ENCODE data around the gene ALDH3A2. TPM values are rescaled to one million over a fixed set of nuclear protein-coding genes. Genes with fewer than 3 reads are reported as not detected.

The ALDH3A2 gene
- total RNA-seq, 1 experiment from 2014 or later, result 271 TPM

DNA sequence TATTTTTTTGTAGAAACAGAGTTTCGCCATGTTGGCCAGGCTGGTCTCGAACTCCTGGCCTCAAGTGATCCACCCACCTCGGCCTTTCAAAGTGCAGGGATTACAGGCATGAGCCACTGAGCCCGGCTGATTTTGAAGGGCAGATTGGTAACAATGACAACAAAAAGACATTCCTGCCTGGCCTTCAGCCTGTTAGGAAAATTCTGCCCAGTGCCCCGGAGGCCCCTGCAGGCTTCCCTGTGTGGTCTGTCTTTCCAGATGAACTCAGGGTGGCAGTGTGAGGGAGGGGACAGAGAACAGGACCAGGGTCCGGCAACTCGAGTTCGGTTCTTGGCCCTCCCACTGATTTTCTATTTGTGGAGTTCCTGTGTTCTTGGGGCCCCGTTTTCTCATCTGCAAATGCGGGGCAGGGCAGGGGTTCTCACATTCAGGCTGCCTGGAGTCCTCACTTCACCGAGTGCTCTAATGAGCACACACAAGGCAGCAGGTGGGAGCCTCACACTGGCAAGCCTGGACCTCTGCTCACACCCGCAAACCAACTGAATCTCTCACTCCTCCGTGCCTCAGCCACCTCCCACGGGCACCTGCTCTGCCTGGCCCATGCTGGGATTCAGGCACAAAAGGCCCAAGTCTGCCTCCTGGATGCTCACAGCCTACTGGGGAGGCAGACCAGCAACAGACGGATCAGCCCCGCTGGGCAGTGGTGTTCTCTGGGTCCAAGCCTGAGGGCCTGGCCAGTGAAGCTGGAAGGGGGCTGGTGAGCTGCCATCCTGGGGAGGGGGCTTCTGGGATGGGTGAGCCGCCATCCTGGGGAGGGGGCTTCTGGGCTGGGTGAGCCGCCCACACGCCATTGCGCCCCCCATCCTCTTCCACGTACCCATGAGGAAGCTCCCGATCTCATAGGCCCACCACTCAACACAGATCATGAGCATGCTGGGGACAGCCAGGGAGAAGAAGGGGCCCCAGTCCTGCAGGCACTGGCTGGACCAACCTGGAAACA, 57.5 kb downstream of the ALDH3A2 start:
- Histone ChIP-seq H3K4me3 (no peak overlapping the region), H3K9me2 (ENCODE audit: insufficient read depth) (no peaks in the 10 kb centered on the region), H3K36me3 (ENCODE audit: low read depth) (no peaks in the 10 kb centered on the region), H3K27ac (no peak overlapping the region), H3K79me2 (ENCODE audit: low read depth) (no peaks in the 10 kb centered on the region), H3K27me3 (ENCODE audit: insufficient read depth, low read depth) (no peaks in the 10 kb centered on the region), H3K4me1 (replicated peaks; ENCODE audit: insufficient read depth) (peaks cover 13% of the 10 kb centered on the region; the same call in 1 of the 2 replicates), H4K20me1 (ENCODE audit: insufficient read depth) (no peaks in the 10 kb centered on the region), H3K9me3 (ENCODE audit: insufficient read depth, low read depth) (no peaks in the 10 kb centered on the region), H3F3A (ENCODE audit: insufficient read depth, low read depth) (no peaks in the 10 kb centered on the region; the same call in none of the 2 replicates), H3K4me2 (no peak overlapping the region), H2AFZ (no peak overlapping the region)
- POLR2A ChIA-PET (ENCODE audit: unreplicated experiment), result interaction anchor here (0.6 to 1.2 kb wide), 2 partner anchors 10 to 58 kb away, joined by 3 to 5 read pairs; partner anchors contain the start of gene ALDH3A2
- no TSS peak for BruUV-seq (replicated peaks)
- intact Hi-C loops (cut with micrococcal nuclease; ENCODE audit: unreplicated experiment), result no loop called here
- CTCF ChIA-PET, result interaction anchor here (0.5 to 0.7 kb wide), 5 partner anchors 17 to 257 kb away, joined by 3 to 12 read pairs (median 6); no protein-coding TSS in a partner anchor
- TF ChIP-seq EZH2 (IDR thresholded peaks at IDR 0.05; ENCODE audit: low read depth), result no peak
- TF ChIP-seq, protein P1, sequence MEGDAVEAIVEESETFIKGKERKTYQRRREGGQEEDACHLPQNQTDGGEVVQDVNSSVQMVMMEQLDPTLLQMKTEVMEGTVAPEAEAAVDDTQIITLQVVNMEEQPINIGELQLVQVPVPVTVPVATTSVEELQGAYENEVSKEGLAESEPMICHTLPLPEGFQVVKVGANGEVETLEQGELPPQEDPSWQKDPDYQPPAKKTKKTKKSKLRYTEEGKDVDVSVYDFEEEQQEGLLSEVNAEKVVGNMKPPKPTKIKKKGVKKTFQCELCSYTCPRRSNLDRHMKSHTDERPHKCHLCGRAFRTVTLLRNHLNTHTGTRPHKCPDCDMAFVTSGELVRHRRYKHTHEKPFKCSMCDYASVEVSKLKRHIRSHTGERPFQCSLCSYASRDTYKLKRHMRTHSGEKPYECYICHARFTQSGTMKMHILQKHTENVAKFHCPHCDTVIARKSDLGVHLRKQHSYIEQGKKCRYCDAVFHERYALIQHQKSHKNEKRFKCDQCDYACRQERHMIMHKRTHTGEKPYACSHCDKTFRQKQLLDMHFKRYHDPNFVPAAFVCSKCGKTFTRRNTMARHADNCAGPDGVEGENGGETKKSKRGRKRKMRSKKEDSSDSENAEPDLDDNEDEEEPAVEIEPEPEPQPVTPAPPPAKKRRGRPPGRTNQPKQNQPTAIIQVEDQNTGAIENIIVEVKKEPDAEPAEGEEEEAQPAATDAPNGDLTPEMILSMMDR (conservative IDR thresholded peaks at IDR 0.05), result no peak
- no peak for DNase-seq

DNA sequence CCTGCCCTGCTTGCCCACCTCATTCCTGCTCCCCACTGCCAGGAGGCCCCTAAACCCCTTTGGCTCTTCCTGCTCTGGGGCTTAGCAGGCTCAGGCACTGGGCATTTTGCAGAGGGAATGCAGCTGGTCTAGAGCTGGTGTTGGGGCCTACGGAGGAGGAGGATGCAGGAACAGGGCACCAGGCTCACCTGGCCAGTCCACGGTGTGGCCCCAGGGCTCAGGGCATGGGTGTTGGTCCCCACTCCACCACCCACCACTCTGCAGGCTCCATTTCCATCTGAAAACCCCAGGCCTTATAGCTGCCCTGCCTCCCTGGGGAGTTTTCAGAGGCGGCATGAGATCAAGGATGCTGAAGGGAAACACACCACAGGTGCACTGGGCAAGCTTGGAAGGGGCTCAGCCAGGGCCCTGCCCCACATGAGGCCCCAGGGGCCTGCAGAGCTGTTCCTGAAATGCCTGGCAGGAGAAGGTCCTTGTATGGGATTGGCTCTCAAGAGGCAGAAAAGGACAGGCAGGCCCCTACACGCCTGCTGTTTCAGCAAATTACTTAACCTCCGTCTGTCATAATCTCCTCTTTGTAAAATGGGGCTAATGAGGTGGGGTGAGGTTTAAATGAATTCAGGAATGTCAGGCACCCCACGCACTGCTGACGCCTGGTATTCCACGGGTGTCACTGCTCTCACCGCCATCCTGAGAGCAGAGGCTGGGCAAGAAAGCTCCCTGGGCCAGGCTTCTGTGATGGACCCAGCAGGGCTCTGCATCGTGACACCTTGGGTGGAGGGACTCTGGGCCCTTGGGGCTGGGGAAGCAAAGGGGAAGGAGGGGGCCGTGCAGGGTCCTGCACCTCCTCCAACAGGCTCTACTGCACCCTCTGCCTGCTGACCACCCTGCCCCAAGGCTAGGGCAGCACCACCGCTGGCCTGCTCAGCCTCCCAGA, 58.5 kb downstream of the ALDH3A2 start:
- intact Hi-C loops (cut with micrococcal nuclease; ENCODE audit: unreplicated experiment), result no loop called here
- no TSS peak for BruUV-seq (replicated peaks)
- ChIA-PET CTCF (interaction anchor here (0.6 to 0.7 kb wide), 2 partner anchors 47 to 59 kb away, joined by 3 read pairs; no protein-coding TSS in a partner anchor), POLR2A (ENCODE audit: unreplicated experiment) (interaction anchor here (0.6 kb wide), 1 partner anchor 9 kb away, joined by 3 read pairs; no protein-coding TSS in a partner anchor)
- no peak for DNase-seq
- H3K27ac ChIP-seq, result no peak overlapping the region
- H3K79me2 ChIP-seq (ENCODE audit: low read depth), result no peaks in the 10 kb centered on the region
- no peaks in the 10 kb centered on the region for H3K36me3 ChIP-seq (ENCODE audit: low read depth)
- H3K4me2 ChIP-seq, result no peak overlapping the region
- no peak overlapping the region for H2AFZ ChIP-seq
- H3K4me1 ChIP-seq (replicated peaks; ENCODE audit: insufficient read depth), result peaks cover 13% of the 10 kb centered on the region; the same call in 1 of the 2 replicates
- H3K9me2 ChIP-seq (ENCODE audit: insufficient read depth), result no peaks in the 10 kb centered on the region
- no peaks in the 10 kb centered on the region; the same call in none of the 2 replicates for H3F3A ChIP-seq (ENCODE audit: insufficient read depth, low read depth)
- H3K9me3 ChIP-seq (ENCODE audit: insufficient read depth, low read depth), result no peaks in the 10 kb centered on the region
- H3K27me3 ChIP-seq (ENCODE audit: insufficient read depth, low read depth), result no peaks in the 10 kb centered on the region
- no peaks in the 10 kb centered on the region for H4K20me1 ChIP-seq (ENCODE audit: insufficient read depth)
- TF ChIP-seq, protein P1 (conservative IDR thresholded peaks at IDR 0.05), result no peak
- TF ChIP-seq EZH2 (IDR thresholded peaks at IDR 0.05; ENCODE audit: low read depth), result no peak
- H3K4me3 ChIP-seq, result no peak overlapping the region

DNA sequence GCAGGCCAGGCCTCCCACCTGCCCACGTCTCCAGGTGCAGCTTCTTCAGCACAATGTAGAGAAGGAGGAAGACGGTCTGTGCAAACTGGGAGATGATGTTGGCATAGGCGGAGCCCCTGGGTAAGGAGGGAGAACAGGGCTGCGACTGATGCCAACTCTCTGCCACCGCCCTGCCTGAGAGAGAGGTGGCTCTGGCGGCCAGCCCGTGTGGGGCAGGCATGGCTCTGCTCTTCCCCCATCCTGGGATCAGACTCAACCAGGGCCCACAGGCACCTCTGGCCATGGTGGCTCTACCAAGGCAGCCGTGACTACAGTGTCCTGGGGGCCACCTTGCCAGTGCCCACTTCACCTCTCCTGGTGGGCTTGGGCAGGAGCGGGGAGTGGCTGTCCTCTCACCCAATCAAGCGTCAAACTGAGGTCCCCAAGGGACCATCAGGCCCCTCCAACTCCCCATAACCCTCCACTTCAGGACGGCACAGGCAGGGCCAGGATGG, 59.2 kb downstream of the ALDH3A2 start:
- intact Hi-C loops (cut with micrococcal nuclease; ENCODE audit: unreplicated experiment), result no loop called here
- POLR2A ChIA-PET (ENCODE audit: unreplicated experiment), result no interaction called here
- no TSS peak for BruUV-seq (replicated peaks)

More for the DNA sequence above, 59.2 kb downstream of the ALDH3A2 start:
- TF ChIP-seq, protein P1 (conservative IDR thresholded peaks at IDR 0.05), result no peak
- TF ChIP-seq EZH2 (IDR thresholded peaks at IDR 0.05; ENCODE audit: low read depth), result no peak
- no peaks in the 10 kb centered on the region for H3K9me2 ChIP-seq (ENCODE audit: insufficient read depth)
- H3K9me3 ChIP-seq (ENCODE audit: insufficient read depth, low read depth), result no peaks in the 10 kb centered on the region
- no peaks in the 10 kb centered on the region for H3K79me2 ChIP-seq (ENCODE audit: low read depth)
- no peak overlapping the region for H2AFZ ChIP-seq
- H3K4me2 ChIP-seq, result no peak overlapping the region
- no peak overlapping the region for H3K4me3 ChIP-seq
- CTCF ChIA-PET, result no interaction called here
- H3K36me3 ChIP-seq (ENCODE audit: low read depth), result no peaks in the 10 kb centered on the region
- H3K27me3 ChIP-seq (ENCODE audit: insufficient read depth, low read depth), result no peaks in the 10 kb centered on the region
- DNase-seq, result no peak
- H3K4me1 ChIP-seq (replicated peaks; ENCODE audit: insufficient read depth), result peaks cover 13% of the 10 kb centered on the region; the same call in 1 of the 2 replicates
- no peaks in the 10 kb centered on the region for H4K20me1 ChIP-seq (ENCODE audit: insufficient read depth)
- H3K27ac ChIP-seq, result no peak overlapping the region
- H3F3A ChIP-seq (ENCODE audit: insufficient read depth, low read depth), result no peaks in the 10 kb centered on the region; the same call in none of the 2 replicates
